NCI-H2227 treated with DMSO at 0.1 percent for 48 hours (cell line): ENCODE measurements around the gene DDX59.
A peak's percentile ranks its signal among the peaks of the same experiment; 100 is the strongest.
"Not testable (repeated sequence)": the region's sequence is repeated elsewhere in the genome, so short reads cannot be mapped to it uniquely, and the experiment has no call there.

Source experiments
- DNase-seq: peaks from one replicate; lab custom pipeline; 2025; lab: John Stamatoyannopoulos, UW

Gene DDX59

DNA sequence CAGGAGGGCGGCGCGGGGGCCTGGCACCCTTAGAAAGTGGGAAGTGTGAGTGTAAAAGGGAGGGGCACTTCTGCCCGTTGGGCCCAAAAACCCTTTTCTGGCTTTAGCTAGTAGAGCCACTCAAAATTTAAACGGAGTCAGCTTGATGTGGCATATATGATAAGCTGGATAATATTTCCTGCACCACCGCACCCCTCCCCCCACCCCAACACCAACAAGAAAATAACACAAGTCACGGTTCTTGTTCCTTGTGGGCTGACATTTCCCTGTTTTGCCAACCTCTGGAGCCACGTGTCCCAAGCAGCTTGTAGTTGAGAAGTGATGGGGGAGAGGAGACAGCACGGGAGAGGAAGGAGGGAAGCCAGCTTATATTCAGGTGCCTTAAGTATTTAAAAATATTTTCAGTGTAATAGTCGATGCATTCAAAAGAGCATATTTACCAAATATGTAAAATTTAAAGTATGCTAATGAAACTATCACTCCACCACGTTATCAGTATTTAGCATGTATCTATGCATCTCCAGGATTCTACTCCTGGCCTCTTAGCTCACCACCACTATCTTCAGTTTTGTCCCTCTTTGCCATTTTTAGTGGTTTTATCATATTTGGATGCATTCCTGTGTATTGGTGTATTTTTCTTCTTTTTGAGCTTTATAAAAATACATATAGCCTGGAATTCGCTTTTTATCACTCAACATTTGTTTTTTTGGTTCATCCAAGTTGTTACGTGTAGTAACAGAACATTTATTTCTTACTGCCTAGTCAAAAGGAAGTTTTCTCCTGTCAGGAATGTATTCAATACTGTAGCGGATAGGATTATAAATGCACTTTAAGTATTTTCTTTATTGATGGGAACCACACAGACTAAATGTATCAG lies 773 bp upstream of the DDX59 start:
- DNase-seq = peak; percentile 73

DNA sequence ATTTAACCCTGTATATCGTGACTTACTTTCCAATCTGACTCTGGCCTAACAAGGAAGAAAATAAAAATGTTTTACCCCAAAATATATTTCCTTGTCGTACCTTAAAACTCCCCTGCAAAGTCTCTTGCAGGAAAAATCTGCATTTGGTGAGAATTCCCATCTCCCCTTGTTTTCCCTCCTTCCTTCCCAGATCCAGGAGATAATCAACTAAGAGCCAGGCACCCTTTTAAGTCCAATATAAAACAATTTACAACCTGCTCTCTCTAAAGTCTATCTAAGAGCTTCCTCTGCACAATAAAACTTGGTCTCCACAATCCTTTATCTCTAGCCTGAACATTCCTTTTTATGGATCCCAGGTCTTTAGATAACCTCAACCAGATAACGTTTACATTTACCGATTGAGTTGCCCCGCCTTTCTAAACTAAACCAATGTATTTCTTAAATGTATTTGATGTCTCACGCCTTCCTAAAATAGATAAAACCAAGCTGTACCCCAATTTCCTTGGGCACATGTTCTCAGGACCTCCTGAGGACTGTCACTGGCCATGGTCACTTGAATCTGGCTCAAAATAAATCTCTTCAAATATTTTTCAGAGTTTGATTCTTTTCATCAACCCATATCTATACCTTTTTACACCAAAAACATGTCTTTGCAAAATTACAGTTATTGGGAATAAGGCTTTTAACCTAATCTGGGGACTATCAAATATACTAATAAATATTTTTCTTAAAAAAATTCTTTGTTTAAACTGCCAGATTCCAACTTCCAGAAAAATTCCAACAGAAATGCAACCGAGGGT lies 993 bp downstream of the DDX59 start:
- no peak for DNase-seq

DNA sequence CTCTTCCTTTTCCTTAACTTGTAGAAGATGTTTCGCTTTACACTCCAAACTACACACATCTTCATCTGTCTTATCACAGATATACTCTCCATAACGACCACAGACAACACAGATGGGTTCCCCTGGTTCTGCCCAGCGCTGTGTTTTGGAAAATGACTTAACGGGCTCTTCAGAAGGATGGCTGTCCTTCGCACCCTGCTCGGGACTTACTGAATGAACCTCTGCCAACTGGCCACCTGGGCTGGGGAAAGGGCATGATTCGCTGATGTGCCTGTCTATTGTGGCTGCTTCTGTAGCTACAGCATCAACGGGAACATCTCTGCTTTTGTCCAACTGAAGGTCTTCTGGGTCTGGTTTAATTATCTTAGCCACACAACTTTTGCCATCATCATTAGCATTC lies 3.4 kb downstream of the DDX59 start:
- DNase-seq = no peak

DNA sequence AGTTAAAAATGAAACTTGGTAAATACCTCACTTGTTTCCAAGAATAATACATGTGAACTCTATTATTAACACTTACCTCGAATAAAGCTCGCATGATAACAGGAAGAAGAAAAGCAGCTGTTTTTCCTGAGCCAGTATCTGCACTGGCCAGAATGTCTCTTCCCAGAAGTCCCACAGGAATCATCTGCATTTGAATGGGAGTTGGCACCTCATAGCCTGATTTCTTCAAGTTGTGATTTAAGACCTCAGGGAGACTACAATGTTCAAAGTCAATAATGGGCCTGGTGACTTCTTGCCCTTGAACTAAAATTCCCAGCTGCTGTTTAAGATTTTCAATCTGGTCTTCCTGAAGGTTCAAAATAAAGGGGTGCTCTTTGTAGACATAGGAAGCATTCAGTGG lies 3.8 kb downstream of the DDX59 start:
- no peak for DNase-seq

DNA sequence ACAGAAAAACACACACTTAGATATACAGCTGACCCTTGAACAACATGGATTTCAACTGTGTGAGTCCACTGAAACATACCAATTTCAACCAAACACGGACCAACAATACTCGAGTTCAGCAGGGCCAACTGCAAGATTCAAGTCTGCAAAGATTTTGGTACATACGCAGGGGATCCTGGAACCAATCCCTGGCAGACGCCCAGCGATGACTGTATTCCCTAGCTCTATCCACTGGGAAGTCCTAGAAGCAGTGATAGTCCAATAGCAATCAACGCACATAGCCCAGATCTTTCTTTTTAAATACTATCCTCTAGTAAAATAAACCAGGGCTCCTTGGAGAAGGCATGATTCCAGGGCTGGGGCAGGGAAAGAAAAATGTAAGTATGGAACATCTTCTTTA lies 9.0 kb downstream of the DDX59 start:
- DNase-seq = no peak

DNA sequence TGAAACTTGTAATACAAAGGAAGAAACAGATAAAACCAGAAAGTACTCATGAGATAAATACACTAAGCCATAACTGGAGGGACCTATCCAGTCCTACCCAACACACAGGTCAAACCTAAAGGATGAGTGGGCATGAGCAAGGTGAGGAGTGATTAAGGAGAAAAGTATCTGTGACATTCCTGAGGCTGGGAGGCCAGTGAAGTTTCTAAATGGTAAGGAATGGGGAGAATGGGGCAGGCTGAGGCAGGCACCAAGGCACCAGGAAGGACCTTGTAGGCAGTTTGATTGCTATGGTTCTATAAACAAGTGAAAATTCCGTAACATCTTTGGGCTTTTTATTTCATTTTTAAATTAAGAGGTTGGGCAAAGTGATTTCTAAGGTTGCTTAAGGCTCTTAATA lies 10.4 kb downstream of the DDX59 start:
- DNase-seq = no peak

DNA sequence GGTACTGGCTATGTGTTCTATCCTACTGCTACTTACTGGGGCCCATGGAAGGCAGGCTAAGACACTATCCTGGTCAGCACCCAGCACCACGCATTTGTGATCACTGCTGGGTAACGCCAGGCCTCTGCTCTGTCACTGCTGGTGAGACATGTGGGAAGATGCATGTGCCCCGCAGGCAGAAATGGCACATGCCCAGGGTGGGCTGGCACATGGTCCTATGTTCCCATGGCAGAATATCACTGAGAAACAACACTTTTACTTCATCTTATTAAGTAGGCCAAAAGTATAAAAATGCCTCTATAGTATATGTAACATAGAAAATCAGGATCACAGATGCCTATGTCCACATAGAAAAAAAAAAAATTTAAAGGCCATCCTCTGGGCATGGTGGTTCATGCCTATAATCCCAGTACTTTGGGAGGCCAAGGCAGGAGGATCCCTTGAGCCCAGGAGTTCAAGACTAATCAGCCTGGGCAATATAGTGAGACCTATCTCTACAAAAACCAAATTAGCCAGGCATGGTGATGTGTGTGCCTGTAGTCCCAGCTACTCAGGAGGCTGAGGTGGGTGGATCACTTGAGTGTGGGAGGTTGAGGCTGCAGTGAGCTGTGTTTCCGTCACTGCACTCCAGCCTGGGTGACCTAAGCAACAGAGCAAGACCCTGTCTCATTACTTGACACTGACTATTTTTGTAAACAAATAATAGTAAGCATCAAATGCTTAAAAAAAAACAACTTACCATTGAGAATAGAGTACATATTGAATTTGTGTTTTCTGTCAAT lies 11.5 kb downstream of the DDX59 start:
- no peak for DNase-seq

DNA sequence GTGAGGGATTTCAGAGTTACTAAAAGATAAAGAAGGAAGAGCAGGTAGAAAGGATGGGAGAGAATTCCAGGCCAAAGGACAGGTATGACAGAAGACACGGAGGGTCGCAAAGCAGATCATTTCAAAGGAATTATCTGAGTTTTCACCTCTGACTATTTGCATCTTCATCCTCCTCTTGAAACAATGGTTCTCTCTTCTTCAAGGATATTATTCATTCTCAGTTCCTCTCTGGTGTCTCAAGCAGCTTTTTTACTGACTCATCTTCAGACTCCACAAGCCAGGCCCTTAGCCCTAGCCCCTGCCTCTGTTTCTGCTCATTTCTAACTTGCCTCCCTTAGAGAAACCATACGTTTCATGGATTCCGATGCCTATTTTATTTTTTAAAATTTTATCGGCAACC lies 15.0 kb downstream of the DDX59 start:
- no peak for DNase-seq

DNA sequence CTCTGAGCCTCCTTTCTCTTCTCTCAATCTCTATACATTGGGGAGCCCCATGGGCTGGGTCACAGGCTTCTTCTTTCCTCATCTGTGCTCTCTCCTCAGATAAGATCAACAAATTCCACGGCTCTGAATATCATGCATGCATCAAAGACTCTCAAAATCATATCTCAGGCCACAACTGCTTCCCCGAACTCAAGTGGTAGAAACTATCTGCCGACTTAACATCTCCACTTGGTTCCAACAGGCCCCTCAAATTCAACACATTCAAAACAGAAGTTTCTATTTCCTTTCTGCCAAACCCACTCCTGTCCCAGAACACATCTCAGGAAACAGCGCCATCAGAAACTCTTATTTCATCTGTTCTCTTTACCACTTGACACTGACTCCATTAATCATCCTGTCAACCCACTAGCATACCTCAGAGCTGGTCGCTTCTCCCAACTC lies 16.7 kb downstream of the DDX59 start:
- DNase-seq = no peak

DNA sequence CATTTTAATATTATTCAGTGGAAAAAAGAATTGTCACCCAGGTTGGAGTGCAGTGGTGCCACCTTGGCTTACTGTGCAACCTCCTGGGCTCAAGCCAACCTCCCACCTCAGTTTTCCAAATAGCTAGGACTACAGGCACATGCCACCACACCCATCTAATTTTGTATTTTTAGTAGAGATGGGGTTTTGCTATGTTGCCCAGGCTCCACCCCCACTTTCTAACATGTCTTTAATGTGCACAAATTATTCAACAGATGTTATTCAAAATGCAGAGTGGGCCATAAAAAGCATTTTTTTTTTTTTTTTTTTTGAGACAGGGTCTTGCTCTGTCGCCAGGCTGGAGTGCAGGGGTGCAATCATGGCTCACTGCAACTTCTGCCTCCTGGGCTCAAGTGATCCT lies 17.3 kb downstream of the DDX59 start:
- no peak for DNase-seq

DNA sequence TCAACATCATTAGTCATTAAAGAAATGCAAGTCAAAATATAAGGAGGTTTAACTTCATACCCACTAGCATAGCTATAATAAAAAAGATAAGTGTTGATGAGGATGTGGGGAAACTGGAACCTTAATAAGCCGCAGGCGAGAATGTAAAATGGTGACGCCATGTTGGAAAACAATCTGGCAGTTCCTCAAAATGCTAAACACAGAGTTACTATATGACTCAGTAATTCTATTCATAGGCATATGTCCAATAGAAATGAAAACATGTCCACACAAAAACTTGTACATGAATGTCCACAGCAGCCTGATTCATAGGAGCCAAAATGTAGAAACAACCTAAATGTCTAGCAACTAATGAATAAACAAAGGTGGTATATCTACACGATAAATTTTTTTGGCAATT lies 23.2 kb downstream of the DDX59 start:
- DNase-seq = no peak

DNA sequence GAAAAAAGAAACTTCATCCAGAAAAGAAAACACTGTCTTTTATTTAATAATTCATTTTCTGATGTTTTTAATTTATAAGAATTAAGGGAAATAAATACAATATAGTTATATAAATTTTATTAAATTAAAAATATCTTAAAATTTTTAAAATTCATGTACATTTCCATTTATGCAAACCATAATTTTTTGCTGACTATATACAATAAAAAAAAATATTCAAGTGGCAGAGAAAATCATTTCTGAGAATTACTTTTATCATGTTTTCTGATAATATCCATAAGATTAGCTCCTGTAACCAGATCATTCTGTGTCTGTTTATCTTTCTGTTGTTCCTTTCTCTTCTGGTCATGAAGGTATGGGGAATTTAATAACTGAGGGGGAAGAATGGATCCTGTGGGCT lies 25.7 kb downstream of the DDX59 start:
- no peak for DNase-seq

DNA sequence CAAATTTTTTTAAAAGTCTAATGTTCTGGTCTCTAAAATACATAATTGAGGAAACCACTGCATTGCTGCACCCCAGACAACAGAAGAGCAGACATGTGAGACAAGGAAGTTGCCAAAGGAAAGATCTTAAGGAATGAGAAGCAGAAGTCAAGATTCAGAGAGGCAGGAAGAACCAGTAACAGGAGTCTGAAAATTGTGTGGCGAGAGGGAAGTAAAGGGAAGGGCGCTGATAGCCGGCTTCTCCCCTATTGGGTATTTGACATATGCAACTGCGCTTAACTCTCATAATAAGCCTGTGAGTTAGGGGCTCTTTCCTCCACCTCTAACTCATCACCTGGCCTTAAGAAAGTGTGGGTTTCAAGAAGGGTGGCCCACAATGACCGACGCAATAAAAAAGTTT lies 27.2 kb downstream of the DDX59 start:
- DNase-seq = no peak

DNA sequence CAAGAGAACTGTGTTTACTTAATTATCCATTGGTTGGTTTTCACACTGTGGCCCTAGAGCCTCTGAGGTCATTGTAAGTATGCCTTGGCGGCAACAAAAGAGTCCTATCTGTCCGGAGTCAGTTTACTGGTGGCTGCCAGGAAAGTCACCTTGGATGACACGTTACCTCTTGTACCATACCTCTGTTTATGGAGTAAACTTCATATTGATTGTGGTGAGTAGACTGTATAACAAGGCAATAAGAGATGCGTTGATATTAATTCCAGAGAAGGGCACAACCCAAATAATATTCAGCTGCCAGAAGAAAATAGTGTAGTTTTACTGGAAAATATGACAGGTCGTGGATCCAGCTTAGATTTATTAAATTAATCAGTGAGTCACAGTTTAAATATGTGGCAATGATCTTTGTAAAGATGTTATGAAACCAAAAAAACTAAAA lies 28.7 kb downstream of the DDX59 start:
- DNase-seq = no peak

DNA sequence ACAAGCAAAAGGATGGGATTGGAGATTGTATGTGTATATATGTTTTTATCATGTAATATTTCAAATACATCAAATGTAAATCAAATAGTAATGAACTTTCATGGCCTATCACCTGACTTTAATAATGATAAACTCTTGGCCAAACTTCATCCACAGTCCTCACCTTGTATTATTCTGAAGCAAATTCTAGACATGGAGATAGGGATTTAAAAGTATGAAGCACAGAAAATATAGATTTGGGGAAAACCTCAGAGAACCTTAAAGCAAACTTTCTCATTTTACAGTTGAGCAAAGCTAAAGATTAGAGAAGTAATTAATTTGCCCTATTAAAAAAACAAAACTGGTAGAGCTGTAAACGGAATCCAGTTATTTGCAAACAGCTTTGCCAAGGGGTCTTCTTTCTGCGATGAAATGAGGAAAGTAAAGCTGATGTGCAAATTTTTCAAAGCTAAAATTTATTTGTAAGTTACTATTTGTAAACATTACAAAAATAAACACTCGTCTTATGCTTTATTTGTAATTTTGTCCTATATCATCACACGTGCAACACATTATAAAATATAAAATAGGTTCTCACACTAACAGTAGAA lies 29.2 kb downstream of the DDX59 start:
- DNase-seq = no peak

DNA sequence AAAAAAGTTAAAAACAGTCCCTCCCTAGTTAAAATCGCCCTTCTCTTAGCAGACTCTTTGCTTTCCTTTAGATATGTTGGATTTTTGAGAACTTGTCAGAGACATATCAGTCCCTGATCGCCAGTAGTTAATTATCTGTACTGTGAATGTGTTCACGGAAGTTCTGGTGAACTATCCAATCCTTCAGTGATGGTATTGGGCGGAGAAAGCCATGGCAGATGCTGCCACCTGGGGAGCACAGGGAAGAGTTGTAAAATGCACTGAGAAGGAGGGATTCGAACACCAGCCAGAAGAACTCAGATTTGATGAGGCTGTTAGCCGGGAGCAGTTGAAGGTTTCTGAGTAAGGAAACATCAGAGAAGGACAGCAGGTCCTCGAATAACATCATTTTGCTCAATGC lies 31.6 kb downstream of the DDX59 start:
- DNase-seq = no peak

DNA sequence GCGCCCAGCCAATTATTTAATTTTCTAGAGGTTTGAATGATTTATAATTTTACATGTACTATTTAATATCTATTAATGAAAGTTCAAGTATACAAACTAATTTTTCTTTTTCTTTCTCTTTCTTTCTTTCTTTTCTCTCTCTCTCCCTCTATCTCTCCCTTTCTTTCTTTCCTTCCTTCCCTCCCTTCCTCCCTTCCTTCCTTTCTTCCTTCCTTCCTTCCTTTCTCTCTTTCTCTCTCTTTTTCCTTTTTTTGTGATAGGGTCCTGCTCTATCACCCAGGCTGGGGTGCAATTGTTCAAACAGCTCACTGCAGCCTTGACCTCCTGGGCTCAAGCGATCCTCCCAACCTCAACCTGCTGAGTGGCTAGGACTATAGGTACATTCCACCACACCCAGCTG lies 33.0 kb downstream of the DDX59 start:
- no peak for DNase-seq

DNA sequence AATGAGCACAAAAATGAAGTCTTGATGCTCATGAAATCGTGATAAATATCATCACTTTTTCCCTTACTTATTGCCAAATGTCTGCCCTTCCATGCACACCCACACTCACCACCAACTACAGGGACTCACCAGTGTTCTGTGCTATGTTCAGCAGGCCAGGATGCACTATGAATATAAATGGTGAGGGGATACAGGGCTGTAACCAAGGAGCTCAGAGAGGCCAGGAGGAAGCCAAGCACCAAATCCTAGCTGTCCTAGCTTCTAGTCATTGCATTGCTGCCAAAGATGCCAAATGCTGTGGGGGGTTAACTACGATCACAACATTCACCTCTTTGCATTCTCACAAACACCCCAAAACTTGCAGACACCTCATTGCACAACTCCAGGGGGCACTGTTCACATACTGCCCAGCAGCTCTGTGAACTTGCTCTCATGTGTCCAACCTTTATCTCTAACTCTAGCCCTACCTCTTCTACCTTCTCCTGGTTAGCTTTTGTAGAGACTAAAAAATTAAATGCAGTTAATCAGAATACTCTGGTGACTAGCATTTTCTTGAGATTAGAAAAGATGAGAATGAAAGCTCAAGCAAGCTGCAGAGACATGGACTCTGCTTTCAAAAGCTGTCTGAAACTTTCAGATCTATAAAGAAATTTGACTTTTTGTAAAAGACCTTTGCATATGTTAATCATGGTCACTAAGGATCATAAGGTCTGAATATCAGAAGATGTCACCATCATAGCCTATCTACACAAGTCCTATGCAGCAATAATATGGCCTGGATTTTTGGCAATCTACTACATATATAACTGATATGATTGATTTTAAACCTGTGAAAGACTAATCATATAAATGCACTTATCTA lies 35.2 kb downstream of the DDX59 start:
- DNase-seq = no peak

DNA sequence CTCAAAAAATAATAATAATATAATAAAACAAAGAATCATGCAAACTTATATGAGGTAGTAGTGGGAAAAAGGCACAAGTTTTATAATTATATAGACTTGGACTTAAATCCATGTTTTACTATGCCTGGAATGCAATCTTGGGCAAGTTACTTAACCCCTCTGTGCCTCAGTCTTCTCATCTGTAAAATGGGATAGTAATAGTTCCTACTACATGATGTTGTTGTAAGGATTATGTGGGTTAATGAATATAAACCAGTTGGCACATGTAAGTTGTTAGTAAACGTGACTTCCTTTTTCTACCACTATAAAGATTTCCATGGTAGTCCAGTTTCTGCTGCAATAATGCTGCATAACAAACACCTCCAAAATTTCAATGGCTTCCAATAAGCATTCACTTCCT lies 38.3 kb downstream of the DDX59 start:
- no peak for DNase-seq

DNA sequence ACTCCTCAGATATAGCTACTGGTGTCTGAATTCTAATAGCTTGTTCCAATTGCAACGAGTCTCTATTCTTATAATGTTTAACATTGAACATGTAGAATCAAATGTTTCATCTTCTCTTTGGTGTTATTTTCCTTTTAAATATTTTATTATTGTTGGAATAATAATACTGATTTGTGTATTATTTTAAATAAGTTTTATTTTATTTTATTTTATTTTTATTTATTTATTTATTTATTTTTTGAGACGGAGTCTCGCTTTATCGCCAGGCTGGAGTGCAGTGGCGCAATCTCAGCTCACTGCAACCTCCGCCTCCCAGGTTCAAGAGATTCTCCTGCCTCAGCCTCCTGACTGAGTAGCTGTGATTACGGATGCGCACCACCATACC lies 39.2 kb downstream of the DDX59 start:
- DNase-seq = not testable (repeated sequence)

DNA sequence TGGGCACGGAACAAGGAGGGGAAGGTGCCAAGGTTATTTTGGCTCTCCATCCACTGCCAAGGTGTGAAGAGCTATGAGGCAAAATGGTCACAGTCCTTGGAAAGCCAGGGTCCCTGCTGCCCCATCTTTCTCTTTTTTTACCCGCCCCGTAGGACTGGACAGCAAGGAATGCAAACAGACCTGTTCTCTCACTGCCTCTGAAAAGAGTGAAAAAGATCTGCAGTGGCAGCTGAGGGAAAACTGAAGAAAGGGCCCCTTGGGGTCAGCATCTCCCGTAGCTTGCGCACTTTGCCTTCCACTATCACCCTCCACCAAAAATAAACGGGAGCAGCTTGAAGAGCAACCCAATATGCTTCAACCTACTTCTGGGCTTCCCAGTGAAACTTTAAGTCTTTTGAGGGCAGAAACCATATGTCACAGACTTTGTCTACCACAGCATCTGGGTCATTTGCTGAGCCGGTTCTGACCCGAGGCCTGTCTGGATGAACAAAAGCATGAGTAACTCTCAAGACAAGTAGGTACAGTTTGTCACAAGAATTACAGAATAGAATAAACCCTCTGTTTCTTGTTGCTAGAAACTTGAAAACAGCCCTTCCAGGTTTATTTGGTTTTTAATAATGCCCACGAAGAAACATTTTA lies 39.7 kb downstream of the DDX59 start:
- DNase-seq = no peak
